ENCODE data around the gene NOTCH1. TPM values are rescaled to one million over a fixed set of nuclear protein-coding genes. Genes with fewer than 3 reads are reported as not detected.

NOTCH1 gene
- total RNA-seq, 1 donor from 2014 or later: 26.6 TPM

- ChIA-PET POLR2A (no interaction called here), CTCF (interaction anchor here (0.6 kb wide), 1 partner anchor 43 kb away, joined by 3 read pairs; no protein-coding TSS in a partner anchor)
- Mint-ChIP-seq H3K4me1 (no peaks in the 10 kb centered on the region), H3K27ac (no peak overlapping the region), H3K9me3 (no peaks in the 10 kb centered on the region), H3K4me3 (no peak overlapping the region), H3K27me3 (no peaks in the 10 kb centered on the region), H3K36me3 (ENCODE audit: low read depth) (peaks cover 87% of the 10 kb centered on the region)
- ATAC-seq (ENCODE audit: low read depth) (no peak), DNase-seq (no peak)
- no peak for TF ChIP-seq CTCF (IDR thresholded peaks at IDR 0.05)
- intact Hi-C loops (cut with micrococcal nuclease): no loop called here
Observed at GRCh38 chr9:136472640-136473353, 73.1 kb downstream of the NOTCH1 start.

GRCh38 chr9:136471802-136472487 lies 73.9 kb downstream of the NOTCH1 start:
- Mint-ChIP-seq H3K9me3 (no peaks in the 10 kb centered on the region), H3K4me1 (no peaks in the 10 kb centered on the region), H3K36me3 (ENCODE audit: low read depth) (peaks cover 89% of the 10 kb centered on the region), H3K27ac (no peak overlapping the region), H3K27me3 (no peaks in the 10 kb centered on the region), H3K4me3 (no peak overlapping the region)
- ChIA-PET POLR2A (no interaction called here), CTCF (no interaction called here)
- DNase-seq: no peak
- no peak for ATAC-seq (ENCODE audit: low read depth)
- TF ChIP-seq CTCF (IDR thresholded peaks at IDR 0.05): no peak
- intact Hi-C loops (cut with micrococcal nuclease): no loop called here

GRCh38 chr9:136470792-136471469 lies 74.9 kb downstream of the NOTCH1 start:
- Mint-ChIP-seq H3K27me3 (no peaks in the 10 kb centered on the region), H3K4me1 (no peaks in the 10 kb centered on the region), H3K36me3 (ENCODE audit: low read depth) (peaks cover 89% of the 10 kb centered on the region), H3K4me3 (no peak overlapping the region), H3K27ac (no peak overlapping the region), H3K9me3 (no peaks in the 10 kb centered on the region)
- intact Hi-C loops (cut with micrococcal nuclease): no loop called here
- CTCF ChIA-PET: interaction anchor here (0.9 kb wide), 1 partner anchor 108 kb away, joined by 3 read pairs; the partner anchor contains the start of gene DNLZ
- DNase-seq: no peak
- no peak for TF ChIP-seq CTCF (IDR thresholded peaks at IDR 0.05)
- POLR2A ChIA-PET: no interaction called here
- no peak for ATAC-seq (ENCODE audit: low read depth)

- POLR2A ChIA-PET: no interaction called here
Observed at GRCh38 chr9:136470356-136470755, 75.5 kb downstream of the NOTCH1 start.

More at GRCh38 chr9:136470356-136470755, 75.5 kb downstream of the NOTCH1 start:
- peaks cover 89% of the 10 kb centered on the region for H3K36me3 Mint-ChIP-seq (ENCODE audit: low read depth)
- CTCF ChIA-PET: interaction anchor here (0.9 kb wide), 1 partner anchor 107 kb away, joined by 3 read pairs; the partner anchor contains the start of gene DNLZ
- no peaks in the 10 kb centered on the region for H3K4me1 Mint-ChIP-seq
- H3K27me3 Mint-ChIP-seq: no peaks in the 10 kb centered on the region
- intact Hi-C loops (cut with micrococcal nuclease): no loop called here
- no peaks in the 10 kb centered on the region for H3K9me3 Mint-ChIP-seq
- DNase-seq (no peak), ATAC-seq (ENCODE audit: low read depth) (no peak)
- H3K27ac Mint-ChIP-seq: no peak overlapping the region
- H3K4me3 Mint-ChIP-seq: no peak overlapping the region
- TF ChIP-seq CTCF (IDR thresholded peaks at IDR 0.05): no peak

Data from activated B cell treated with CpG ODN at 0.5 μM for 24 hours (primary cell).